ENCODE measurements around the gene DMD. TPM values are rescaled to one million over a fixed set of nuclear protein-coding genes. Genes with fewer than 3 reads are reported as not detected.

Gene DMD
- total and polyA plus RNA-seq, 12 donors = 28.5 to 228 (median 168) TPM

- intact Hi-C loops (cut with DNase I) = no loop called here
- ATAC-seq = no peak
Observed at GRCh38 chrX:31551913-31552312, 1659.4 kb downstream of the DMD start.

GRCh38 chrX:31550158-31550557 is 1661.2 kb downstream of the DMD start:
- no peaks in the 10 kb centered on the region for H3K27me3 ChIP-seq
- no peak overlapping the region for H3K27ac ChIP-seq
- no peaks in the 10 kb centered on the region for H3K9me3 ChIP-seq
- no peak overlapping the region for H3K4me3 ChIP-seq
- no peaks in the 10 kb centered on the region for H3K4me1 ChIP-seq
- TF ChIP-seq, protein P1, sequence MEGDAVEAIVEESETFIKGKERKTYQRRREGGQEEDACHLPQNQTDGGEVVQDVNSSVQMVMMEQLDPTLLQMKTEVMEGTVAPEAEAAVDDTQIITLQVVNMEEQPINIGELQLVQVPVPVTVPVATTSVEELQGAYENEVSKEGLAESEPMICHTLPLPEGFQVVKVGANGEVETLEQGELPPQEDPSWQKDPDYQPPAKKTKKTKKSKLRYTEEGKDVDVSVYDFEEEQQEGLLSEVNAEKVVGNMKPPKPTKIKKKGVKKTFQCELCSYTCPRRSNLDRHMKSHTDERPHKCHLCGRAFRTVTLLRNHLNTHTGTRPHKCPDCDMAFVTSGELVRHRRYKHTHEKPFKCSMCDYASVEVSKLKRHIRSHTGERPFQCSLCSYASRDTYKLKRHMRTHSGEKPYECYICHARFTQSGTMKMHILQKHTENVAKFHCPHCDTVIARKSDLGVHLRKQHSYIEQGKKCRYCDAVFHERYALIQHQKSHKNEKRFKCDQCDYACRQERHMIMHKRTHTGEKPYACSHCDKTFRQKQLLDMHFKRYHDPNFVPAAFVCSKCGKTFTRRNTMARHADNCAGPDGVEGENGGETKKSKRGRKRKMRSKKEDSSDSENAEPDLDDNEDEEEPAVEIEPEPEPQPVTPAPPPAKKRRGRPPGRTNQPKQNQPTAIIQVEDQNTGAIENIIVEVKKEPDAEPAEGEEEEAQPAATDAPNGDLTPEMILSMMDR (IDR thresholded peaks at IDR 0.05) = no peak
- ATAC-seq (no peak), DNase-seq (no peak)
- H3K36me3 ChIP-seq = no peaks in the 10 kb centered on the region
- intact Hi-C loops (cut with DNase I) = no loop called here
- WGBS, 2 donors = 67 to 81% methylated on average over 2 of the region's 2 CpGs

More at GRCh38 chrX:31551913-31552312, 1659.4 kb downstream of the DMD start:
- H3K4me3 ChIP-seq = no peak overlapping the region
- no peaks in the 10 kb centered on the region for H3K9me3 ChIP-seq
- H3K27me3 ChIP-seq = no peaks in the 10 kb centered on the region
- TF ChIP-seq, protein P1 (IDR thresholded peaks at IDR 0.05) = no peak
- no peak for DNase-seq
- 92 to 93% methylated on average over 4 of the region's 4 CpGs for WGBS, 2 donors
- H3K27ac ChIP-seq = no peak overlapping the region
- H3K36me3 ChIP-seq = no peaks in the 10 kb centered on the region
- no peaks in the 10 kb centered on the region for H3K4me1 ChIP-seq

DNA sequence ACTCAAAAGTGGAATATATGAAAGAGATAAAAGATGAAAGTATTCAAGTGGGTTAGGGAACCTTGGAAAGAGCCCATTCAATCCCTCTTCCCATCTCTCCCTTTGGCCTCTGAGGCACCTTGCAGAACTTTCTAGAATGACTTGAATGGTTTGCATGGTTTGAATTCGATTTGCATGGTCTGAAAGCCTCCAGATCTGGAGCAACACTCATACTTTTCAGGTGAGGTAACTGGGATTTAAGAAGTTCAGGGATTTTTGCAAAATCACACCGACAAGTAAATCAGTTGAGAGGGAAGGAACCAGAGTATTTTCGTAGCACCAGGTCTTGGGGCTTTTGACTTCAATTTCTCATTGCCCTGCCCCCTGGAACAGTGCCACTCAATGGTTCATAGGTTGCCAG is 1663.5 kb downstream of the DMD start:
- Histone ChIP-seq H3K27ac (no peak overlapping the region), H3K4me3 (no peak overlapping the region), H3K27me3 (no peaks in the 10 kb centered on the region), H3K36me3 (no peaks in the 10 kb centered on the region), H3K4me1 (no peaks in the 10 kb centered on the region), H3K9me3 (no peaks in the 10 kb centered on the region)
- TF ChIP-seq, protein P1 (IDR thresholded peaks at IDR 0.05) = no peak
- intact Hi-C loops (cut with DNase I) = no loop called here
- DNase-seq (no peak), ATAC-seq (no peak)
- whole genome bisulfite sequencing, 2 donors = 69 to 86% methylated on average over 3 of the region's 3 CpGs

GRCh38 chrX:31547416-31547815 is 1663.9 kb downstream of the DMD start:
- Histone ChIP-seq H3K27ac (no peak overlapping the region), H3K4me1 (no peaks in the 10 kb centered on the region), H3K9me3 (no peaks in the 10 kb centered on the region), H3K27me3 (no peaks in the 10 kb centered on the region), H3K4me3 (no peak overlapping the region), H3K36me3 (no peaks in the 10 kb centered on the region)
- TF ChIP-seq, protein P1 (IDR thresholded peaks at IDR 0.05) = no peak
- 91 to 97% methylated on average over 3 of the region's 3 CpGs for WGBS, 2 donors
- intact Hi-C loops (cut with DNase I) = no loop called here
- no peak for ATAC-seq
- no peak for DNase-seq
